Ovary (tissue), 3 donors: ENCODE results near the gene BTF3.

Source experiments
- EP300 ChIP-seq: sonication (generic); formaldehyde crosslinking; IDR thresholded peaks from one replicate; pipeline ENCODE4 v1.6.1; 2017; ENCODE audit warnings: antibody characterized with exemption
- POLR2A ChIP-seq: fragments of 450-650 bp; IDR thresholded peaks from one replicate; pipeline ENCODE4 v1.6.1; 2017; ENCODE audit warnings: antibody characterized with exemption, mild to moderate bottlenecking, moderate library complexity
- TF ChIP-seq, protein P1 (sequence below), 3 donors: fragments of 450-650 bp in 2 of 3; fragments of 200-600 bp in 1 of 3; IDR thresholded peaks; one replicate each; pipeline versions ENCODE4 v1.5.1 to v1.8.0; 2016 to 2022; ENCODE audit warnings: antibody characterized with exemption in 3 of 3, mild to moderate bottlenecking in 1 of 3
- donor health status: DM: no; HTN: no; CAD: no.

DNA sequence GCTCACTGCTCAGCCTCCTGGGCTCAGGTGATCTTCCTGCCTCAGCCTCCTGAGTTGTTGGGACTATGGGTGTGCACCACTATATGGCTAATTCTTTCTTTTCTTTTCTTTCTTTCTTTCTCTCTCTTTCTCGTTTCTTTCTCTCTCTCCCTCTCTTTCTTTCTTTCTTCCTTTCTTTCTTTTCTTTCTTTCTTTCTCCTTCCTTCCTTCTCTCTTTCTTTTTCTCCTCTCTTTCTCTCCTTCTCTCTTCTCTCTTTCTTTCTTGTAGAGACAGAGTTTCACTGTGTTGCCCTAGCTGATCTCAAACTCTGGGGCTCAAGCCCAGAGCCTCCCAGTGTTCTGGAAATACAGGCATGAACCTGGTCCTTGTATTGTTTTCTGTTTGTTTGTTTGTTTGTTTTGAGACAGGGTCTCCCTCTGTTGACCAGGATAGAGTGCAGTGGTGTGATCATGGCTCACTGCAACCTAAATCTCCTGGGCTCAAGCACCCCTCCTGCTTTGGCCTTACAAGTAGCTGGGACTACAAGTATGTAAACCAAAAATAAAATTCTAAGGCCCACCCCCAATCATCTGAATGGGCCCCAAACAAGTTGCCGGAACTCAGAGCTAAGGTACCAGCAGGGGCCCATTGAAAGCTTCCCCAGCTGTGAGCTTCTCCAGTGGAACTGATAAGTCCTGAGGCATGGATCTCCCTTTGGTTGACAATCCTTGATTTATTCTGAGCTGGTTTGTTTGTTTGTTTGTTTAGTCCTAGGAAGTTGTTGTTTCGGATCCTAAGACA, 11.9 kb upstream of the BTF3 start:
- TF ChIP-seq, protein P1, sequence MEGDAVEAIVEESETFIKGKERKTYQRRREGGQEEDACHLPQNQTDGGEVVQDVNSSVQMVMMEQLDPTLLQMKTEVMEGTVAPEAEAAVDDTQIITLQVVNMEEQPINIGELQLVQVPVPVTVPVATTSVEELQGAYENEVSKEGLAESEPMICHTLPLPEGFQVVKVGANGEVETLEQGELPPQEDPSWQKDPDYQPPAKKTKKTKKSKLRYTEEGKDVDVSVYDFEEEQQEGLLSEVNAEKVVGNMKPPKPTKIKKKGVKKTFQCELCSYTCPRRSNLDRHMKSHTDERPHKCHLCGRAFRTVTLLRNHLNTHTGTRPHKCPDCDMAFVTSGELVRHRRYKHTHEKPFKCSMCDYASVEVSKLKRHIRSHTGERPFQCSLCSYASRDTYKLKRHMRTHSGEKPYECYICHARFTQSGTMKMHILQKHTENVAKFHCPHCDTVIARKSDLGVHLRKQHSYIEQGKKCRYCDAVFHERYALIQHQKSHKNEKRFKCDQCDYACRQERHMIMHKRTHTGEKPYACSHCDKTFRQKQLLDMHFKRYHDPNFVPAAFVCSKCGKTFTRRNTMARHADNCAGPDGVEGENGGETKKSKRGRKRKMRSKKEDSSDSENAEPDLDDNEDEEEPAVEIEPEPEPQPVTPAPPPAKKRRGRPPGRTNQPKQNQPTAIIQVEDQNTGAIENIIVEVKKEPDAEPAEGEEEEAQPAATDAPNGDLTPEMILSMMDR (IDR thresholded peaks at IDR 0.05), result no peak
- TF ChIP-seq POLR2A, result no peak
- TF ChIP-seq EP300, result no peak
